ES-I3 (cell line): ENCODE results near the gene NEB.

Experiments
- H3K36me3 ChIP-seq: 2 replicates; pipeline ENCODE4 v1.6.1; 2013; ENCODE audit warnings: mild to moderate bottlenecking, low read length, control low read depth, moderate library complexity; ENCODE audit not compliant: insufficient read depth
- H3K4me1 ChIP-seq: 2 replicates; pipeline ENCODE4 v1.6.1; 2013; ENCODE audit warnings: mild to moderate bottlenecking, control low read depth, low read length; ENCODE audit not compliant: insufficient read depth
- H3K9ac ChIP-seq: 2 replicates; pipeline ENCODE4 v1.6.1; 2013; ENCODE audit warnings: low read depth, mild to moderate bottlenecking, low read length, moderate library complexity
- H3K9me3 ChIP-seq: 2 replicates; pipeline ENCODE4 v1.6.1; 2013; ENCODE audit warnings: mild to moderate bottlenecking, low read length, moderate library complexity; ENCODE audit not compliant: control insufficient read depth, insufficient read depth

Gene NEB

GRCh38 chr2:151482171-151482725, 252.0 kb downstream of the NEB start:
- Histone ChIP-seq H3K36me3 (peaks cover 6% of the 10 kb centered on the region; the same call in 1 of the 2 replicates), H3K9ac (no peak overlapping the region), H3K9me3 (no peaks in the 10 kb centered on the region), H3K4me1 (no peaks in the 10 kb centered on the region)

GRCh38 chr2:151481744-151482143, 252.5 kb downstream of the NEB start:
- Histone ChIP-seq H3K36me3 (peaks cover 6% of the 10 kb centered on the region; the same call in 1 of the 2 replicates), H3K4me1 (no peaks in the 10 kb centered on the region), H3K9ac (no peak overlapping the region), H3K9me3 (no peaks in the 10 kb centered on the region)

GRCh38 chr2:151478011-151478410, 256.3 kb downstream of the NEB start:
- Histone ChIP-seq H3K4me1 (no peaks in the 10 kb centered on the region), H3K36me3 (peaks cover 7% of the 10 kb centered on the region; the same call in 1 of the 2 replicates), H3K9ac (no peak overlapping the region), H3K9me3 (no peaks in the 10 kb centered on the region)

GRCh38 chr2:151476287-151476686, 258.0 kb downstream of the NEB start:
- no peak overlapping the region for H3K9ac ChIP-seq
- H3K9me3 ChIP-seq, result no peaks in the 10 kb centered on the region
- H3K36me3 ChIP-seq, result peaks cover 7% of the 10 kb centered on the region; the same call in 1 of the 2 replicates
- no peaks in the 10 kb centered on the region for H3K4me1 ChIP-seq

GRCh38 chr2:151475071-151475470, 259.2 kb downstream of the NEB start:
- Histone ChIP-seq H3K9me3 (no peaks in the 10 kb centered on the region), H3K4me1 (no peaks in the 10 kb centered on the region), H3K36me3 (peaks cover 10% of the 10 kb centered on the region; the same call in 1 of the 2 replicates), H3K9ac (no peak overlapping the region)

- Histone ChIP-seq H3K9me3 (no peaks in the 10 kb centered on the region; the same call in 1 of the 2 replicates), H3K36me3 (peaks cover 22% of the 10 kb centered on the region), H3K4me1 (no peaks in the 10 kb centered on the region), H3K9ac (no peak overlapping the region)
Observed at GRCh38 chr2:151472966-151473365, 261.3 kb downstream of the NEB start.

- H3K9ac ChIP-seq, result no peak overlapping the region
- H3K36me3 ChIP-seq, result peaks cover 32% of the 10 kb centered on the region
- no peaks in the 10 kb centered on the region; the same call in 1 of the 2 replicates for H3K9me3 ChIP-seq
- H3K4me1 ChIP-seq, result no peaks in the 10 kb centered on the region
Observed at GRCh38 chr2:151470556-151470955, 263.7 kb downstream of the NEB start.

GRCh38 chr2:151465771-151466170, 268.5 kb downstream of the NEB start:
- no peaks in the 10 kb centered on the region; the same call in 1 of the 2 replicates for H3K9me3 ChIP-seq
- no peak overlapping the region for H3K9ac ChIP-seq
- H3K4me1 ChIP-seq, result no peaks in the 10 kb centered on the region; the same call in 1 of the 2 replicates
- H3K36me3 ChIP-seq, result peaks cover 49% of the 10 kb centered on the region

GRCh38 chr2:151459358-151459757, 274.9 kb downstream of the NEB start:
- Histone ChIP-seq H3K4me1 (no peaks in the 10 kb centered on the region; the same call in 1 of the 2 replicates), H3K9me3 (no peaks in the 10 kb centered on the region), H3K36me3 (peaks cover 29% of the 10 kb centered on the region), H3K9ac (no peak overlapping the region)

GRCh38 chr2:151439127-151439526, 295.1 kb downstream of the NEB start:
- Histone ChIP-seq H3K9me3 (no peaks in the 10 kb centered on the region), H3K9ac (no peak overlapping the region), H3K4me1 (no peaks in the 10 kb centered on the region), H3K36me3 (peaks cover 40% of the 10 kb centered on the region)

- no peaks in the 10 kb centered on the region for H3K4me1 ChIP-seq
- peaks cover 40% of the 10 kb centered on the region for H3K36me3 ChIP-seq
- H3K9me3 ChIP-seq, result no peaks in the 10 kb centered on the region
- no peak overlapping the region for H3K9ac ChIP-seq
Observed at GRCh38 chr2:151438506-151438905, 295.8 kb downstream of the NEB start.

- H3K9me3 ChIP-seq, result no peaks in the 10 kb centered on the region
- no peaks in the 10 kb centered on the region for H3K4me1 ChIP-seq
- H3K36me3 ChIP-seq, result peaks cover 37% of the 10 kb centered on the region
- H3K9ac ChIP-seq, result no peak overlapping the region
Observed at GRCh38 chr2:151437630-151438029, 296.6 kb downstream of the NEB start.
